H9 (cell line): ENCODE data around the gene AKAP17A. TPM values are rescaled to one million over a fixed set of nuclear protein-coding genes. Genes with fewer than 3 reads are reported as not detected.

ENCODE experiments used
- DNase-seq: peaks from one replicate; pipeline ENCODE4 v3.0.0-alpha.2; 2017
- H2AFZ ChIP-seq: one replicate; pipeline ENCODE4 v1.6.1; 2013; ENCODE audit warnings: mild to moderate bottlenecking, low read length, control low read depth, moderate library complexity
- H2AK5ac ChIP-seq: 2 replicates; pipeline ENCODE4 v1.6.1; 2013; ENCODE audit warnings: low read length, control low read depth, mixed read lengths; ENCODE audit not compliant: insufficient read length
- H2BK120ac ChIP-seq: one replicate; pipeline ENCODE4 v1.6.1; 2013; ENCODE audit warnings: low read depth, mild to moderate bottlenecking, low read length, control low read depth, inconsistent platforms; ENCODE audit not compliant: poor library complexity, severe bottlenecking
- H2BK12ac ChIP-seq: 2 replicates; pipeline ENCODE4 v1.6.1; 2013; ENCODE audit warnings: low read length, control low read depth, mixed read lengths, low read depth; ENCODE audit not compliant: insufficient read length
- H2BK15ac ChIP-seq: 2 replicates; pipeline ENCODE4 v1.6.1; 2013; ENCODE audit warnings: low read depth, low read length, control low read depth
- H2BK20ac ChIP-seq: one replicate; pipeline ENCODE4 v1.6.1; 2013; ENCODE audit warnings: low read depth, mild to moderate bottlenecking, low read length, control low read depth, inconsistent platforms; ENCODE audit not compliant: poor library complexity, severe bottlenecking
- H2BK5ac ChIP-seq: 2 replicates; pipeline ENCODE4 v1.6.1; 2013; ENCODE audit warnings: low read length, control low read depth, mixed read lengths; ENCODE audit not compliant: insufficient read length
- H3K14ac ChIP-seq: 2 replicates; pipeline ENCODE4 v1.6.1; 2013; ENCODE audit warnings: low read length, control low read depth; ENCODE audit not compliant: insufficient read depth
- H3K18ac ChIP-seq: 2 replicates; pipeline ENCODE4 v1.6.1; 2013; ENCODE audit warnings: low read depth, mild to moderate bottlenecking, mixed read lengths, low read length, control low read depth; ENCODE audit not compliant: insufficient read length
- H3K23ac ChIP-seq: 2 replicates; pipeline ENCODE4 v1.6.1; 2013; ENCODE audit warnings: low read length, control low read depth, mixed read lengths, low read depth; ENCODE audit not compliant: insufficient read length
- H3K23me2 ChIP-seq: 2 replicates; pipeline ENCODE4 v1.6.1; 2013; ENCODE audit warnings: low read depth, mild to moderate bottlenecking, mixed read lengths, low read length, control low read depth; ENCODE audit not compliant: insufficient read length, poor library complexity, severe bottlenecking
- H3K27ac ChIP-seq: 2 replicates; pipeline ENCODE4 v1.5.1; 2013; ENCODE audit warnings: low read length, control low read depth, mixed read lengths, low read depth; ENCODE audit not compliant: insufficient read length
- H3K27me3 ChIP-seq: 2 replicates; pipeline ENCODE4 v1.6.1; 2013; ENCODE audit warnings: low read length, control low read depth, inconsistent platforms; ENCODE audit not compliant: insufficient read depth
- H3K4ac ChIP-seq: 2 replicates; pipeline ENCODE4 v1.6.1; 2013; ENCODE audit warnings: low read depth, mild to moderate bottlenecking, control low read depth, inconsistent platforms, low read length, moderate library complexity
- H3K4me1 ChIP-seq: 2 replicates; pipeline ENCODE4 v1.6.1; 2013; ENCODE audit warnings: low read length, control low read depth, inconsistent platforms; ENCODE audit not compliant: insufficient read depth
- H3K4me2 ChIP-seq: 2 replicates; pipeline ENCODE4 v1.6.1; 2013; ENCODE audit warnings: low read length, control low read depth, mixed read lengths; ENCODE audit not compliant: insufficient read length, insufficient read depth
- H3K56ac ChIP-seq: 2 replicates; pipeline ENCODE4 v1.6.1; 2013; ENCODE audit warnings: low read depth, mild to moderate bottlenecking, mixed read lengths, low read length, control low read depth; ENCODE audit not compliant: insufficient read length
- H3K79me1 ChIP-seq: 2 replicates; pipeline ENCODE4 v1.6.1; 2013; ENCODE audit warnings: low read depth, mild to moderate bottlenecking, moderate library complexity, low read length, control low read depth, inconsistent platforms; ENCODE audit not compliant: insufficient read depth, poor library complexity, severe bottlenecking
- H3K79me2 ChIP-seq: 2 replicates; pipeline ENCODE4 v1.6.1; 2013; ENCODE audit warnings: low read length, control low read depth, inconsistent platforms; ENCODE audit not compliant: insufficient read depth
- H3K9ac ChIP-seq: 2 replicates; pipeline ENCODE4 v1.6.1; 2013; ENCODE audit warnings: low read length, control low read depth, mixed read lengths; ENCODE audit not compliant: insufficient read length; ENCODE audit errors: extremely low read depth
- H3K9me3 ChIP-seq: one replicate; pipeline ENCODE4 v1.6.1; 2013; ENCODE audit warnings: low read depth, low read length, inconsistent platforms; ENCODE audit not compliant: control insufficient read depth
- H3T11ph ChIP-seq: one replicate; pipeline ENCODE4 v1.6.1; 2013; ENCODE audit warnings: mild to moderate bottlenecking, low read length, control low read depth, inconsistent platforms
- H4K20me1 ChIP-seq: one replicate; pipeline ENCODE4 v1.6.1; 2013; ENCODE audit not compliant: control insufficient read depth, insufficient read length, insufficient read depth
- H4K5ac ChIP-seq: 2 replicates; pipeline ENCODE4 v1.6.1; 2013; ENCODE audit warnings: low read depth, mild to moderate bottlenecking, mixed read lengths, low read length, control low read depth; ENCODE audit not compliant: insufficient read length
- H4K8ac ChIP-seq: replicated peaks from 2 replicates; pipeline ENCODE4 v1.6.1; 2013; ENCODE audit warnings: low read length, control low read depth, mixed read lengths, low read depth; ENCODE audit not compliant: insufficient read length
- H4K91ac ChIP-seq: 2 replicates; pipeline ENCODE4 v1.6.1; 2013; ENCODE audit warnings: low read depth, mild to moderate bottlenecking, moderate library complexity, mixed read lengths, low read length, control low read depth; ENCODE audit not compliant: insufficient read length
- H3K27ac Mint-ChIP-seq, 3 experiments: 2 replicates in 2 of 3; 3 replicates in 1 of 3; pipeline ENCODE4 v1.8.0; 2020 to 2021; ENCODE audit warnings: mixed read lengths in 3 of 3, mild to moderate bottlenecking in 1 of 3, moderate library complexity in 1 of 3
- H3K27me3 Mint-ChIP-seq: 2 replicates; pipeline ENCODE4 v1.8.0; 2021; ENCODE audit warnings: low read depth, mild to moderate bottlenecking, moderate library complexity, mixed read lengths
- H3K36me3 Mint-ChIP-seq, 3 experiments: 2 replicates in 2 of 3; 3 replicates in 1 of 3; pipeline ENCODE4 v1.8.0; 2020 to 2021; ENCODE audit warnings: low read depth in 3 of 3, mixed read lengths in 3 of 3; ENCODE audit not compliant: insufficient read depth in 1 of 3
- H3K4me1 Mint-ChIP-seq, 2 experiments: 2 replicates each; pipeline ENCODE4 v1.8.0; 2020; ENCODE audit warnings: mixed read lengths in 2 of 2
- H3K4me3 Mint-ChIP-seq, 2 experiments: 2 replicates in 1 of 2; 3 replicates in 1 of 2; pipeline ENCODE4 v1.8.0; 2020 to 2021; ENCODE audit warnings: mild to moderate bottlenecking in 2 of 2, mixed read lengths in 2 of 2, moderate library complexity in 1 of 2
- H3K9me3 Mint-ChIP-seq, 2 experiments: 2 replicates in 1 of 2; 3 replicates in 1 of 2; pipeline ENCODE4 v1.8.0; 2020; ENCODE audit warnings: mild to moderate bottlenecking in 2 of 2, mixed read lengths in 2 of 2, moderate library complexity in 1 of 2
- WGBS: extraction: QIAGEN DNeasy Blood & Tissue Kit; methylation state at CpG from one replicate; pipeline ENCODE4 v1.1.7; 2013; ENCODE audit warnings: missing lambda C conversion rate, low lambda C conversion rate, mixed read lengths; ENCODE audit not compliant: insufficient read length; ENCODE audit errors: extremely low coverage; 5-methylcytosine and 5-hydroxymethylcytosine counted together
- total RNA-seq: library from RNA; stranded (reverse); gene quantifications from 2 replicates; pipeline ENCODE4 v1.2.1, GENCODE V29; 2021
- TF ChIP-seq, protein P1 (sequence below): fragments of 200-600 bp; sonication (generic); conservative IDR thresholded peaks from 3 replicates; pipeline ENCODE4 v1.8.0; 2021; ENCODE audit warnings: antibody characterized with exemption, mild to moderate bottlenecking

Gene AKAP17A
- total RNA-seq, 1 experiment from 2014 or later = 39.7 TPM

GRCh38 chrX:1606496-1606895, 15.1 kb downstream of the AKAP17A start:
- no peak overlapping the region for H3K56ac ChIP-seq
- no peak overlapping the region for H3K18ac ChIP-seq
- H3K4ac ChIP-seq = no peak overlapping the region
- H2AK5ac ChIP-seq = no peak overlapping the region
- no peak overlapping the region for H2BK120ac ChIP-seq
- TF ChIP-seq, protein P1, sequence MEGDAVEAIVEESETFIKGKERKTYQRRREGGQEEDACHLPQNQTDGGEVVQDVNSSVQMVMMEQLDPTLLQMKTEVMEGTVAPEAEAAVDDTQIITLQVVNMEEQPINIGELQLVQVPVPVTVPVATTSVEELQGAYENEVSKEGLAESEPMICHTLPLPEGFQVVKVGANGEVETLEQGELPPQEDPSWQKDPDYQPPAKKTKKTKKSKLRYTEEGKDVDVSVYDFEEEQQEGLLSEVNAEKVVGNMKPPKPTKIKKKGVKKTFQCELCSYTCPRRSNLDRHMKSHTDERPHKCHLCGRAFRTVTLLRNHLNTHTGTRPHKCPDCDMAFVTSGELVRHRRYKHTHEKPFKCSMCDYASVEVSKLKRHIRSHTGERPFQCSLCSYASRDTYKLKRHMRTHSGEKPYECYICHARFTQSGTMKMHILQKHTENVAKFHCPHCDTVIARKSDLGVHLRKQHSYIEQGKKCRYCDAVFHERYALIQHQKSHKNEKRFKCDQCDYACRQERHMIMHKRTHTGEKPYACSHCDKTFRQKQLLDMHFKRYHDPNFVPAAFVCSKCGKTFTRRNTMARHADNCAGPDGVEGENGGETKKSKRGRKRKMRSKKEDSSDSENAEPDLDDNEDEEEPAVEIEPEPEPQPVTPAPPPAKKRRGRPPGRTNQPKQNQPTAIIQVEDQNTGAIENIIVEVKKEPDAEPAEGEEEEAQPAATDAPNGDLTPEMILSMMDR = no peak
- no peak overlapping the region for H3K23ac ChIP-seq
- no peak overlapping the region for H2BK5ac ChIP-seq
- H4K91ac ChIP-seq = no peak overlapping the region
- no peaks in the 10 kb centered on the region for H3K79me1 ChIP-seq
- no peak overlapping the region for H4K8ac ChIP-seq
- H2BK12ac ChIP-seq = no peak overlapping the region
- WGBS = no CpG with 5 or more reads among the region's 11 CpGs
- H4K20me1 ChIP-seq = no peaks in the 10 kb centered on the region
- no peak overlapping the region for H3K4me2 ChIP-seq
- H3K36me3 Mint-ChIP-seq = peaks cover 18 to 32% (median 22%) of the 10 kb centered on the region in 3 experiments; a peak in 6 of 7 replicates
- H3K27ac Mint-ChIP-seq = no peak overlapping the region
- H3K27me3 ChIP-seq = no peaks in the 10 kb centered on the region
- no peak overlapping the region for H2BK15ac ChIP-seq
- no peaks in the 10 kb centered on the region; a peak in 1 of 5 replicates for H3K9me3 Mint-ChIP-seq
- no peak overlapping the region for H3K4me3 Mint-ChIP-seq
- no peak overlapping the region for H2BK20ac ChIP-seq
- H3T11ph ChIP-seq = no peak overlapping the region
- no peak for DNase-seq
- H3K27ac ChIP-seq = no peak overlapping the region
- no peaks in the 10 kb centered on the region for H3K27me3 Mint-ChIP-seq
- no peak overlapping the region for H3K9ac ChIP-seq
- no peaks in the 10 kb centered on the region for H3K23me2 ChIP-seq
- H3K14ac ChIP-seq = no peak overlapping the region
- H3K4me1 ChIP-seq = no peaks in the 10 kb centered on the region
- no peak overlapping the region for H4K5ac ChIP-seq
- H2AFZ ChIP-seq = no peak overlapping the region
- no peaks in the 10 kb centered on the region for H3K4me1 Mint-ChIP-seq
- H3K79me2 ChIP-seq = no peaks in the 10 kb centered on the region
- no peaks in the 10 kb centered on the region for H3K9me3 ChIP-seq
